AG04450 (cell line): Measurements from ENCODE around the gene PROSER2. TPM values are rescaled to one million over a fixed set of nuclear protein-coding genes. Genes with fewer than 3 reads are reported as not detected.

Source experiments
- CTCF ChIA-PET: fragments of 300-600, 350-600 bp; formaldehyde crosslinking; extraction: SDS; loops from one replicate; lab custom pipeline; 2022; ENCODE audit warnings: antibody characterized with exemption, inconsistent platforms; lab: Charles Lee
- POLR2A ChIA-PET: fragments of 350-600 bp; formaldehyde crosslinking; extraction: SDS; loops from one replicate; lab custom pipeline; 2021; ENCODE audit warnings: antibody characterized with exemption, inconsistent platforms; lab: Yijun Ruan, JAX
- DNase-seq: peaks from one replicate; pipeline ENCODE4 v3.0.0-alpha.2; 2011; ENCODE audit warnings: low read depth, low spot score
- H3K27ac ChIP-seq: one replicate; pipeline ENCODE4 v1.5.1; 2012; ENCODE audit warnings: low read depth, low read length, control low read depth
- H3K27me3 ChIP-seq: one replicate; pipeline ENCODE4 v1.6.0; 2012; ENCODE audit warnings: low read length; ENCODE audit not compliant: control insufficient read depth, insufficient read depth
- H3K4me3 ChIP-seq: 2 replicates; pipeline ENCODE4 v1.5.1; 2011; ENCODE audit warnings: mild to moderate bottlenecking, low read depth, low read length, control low read depth
- H3K9me3 ChIP-seq: 2 replicates; pipeline ENCODE4 v1.5.1; 2012; ENCODE audit warnings: low read length; ENCODE audit not compliant: control insufficient read depth, insufficient read depth
- CTCF ChIP-seq: IDR thresholded peaks from 2 replicates; pipeline ENCODE4 v1.5.1; 2011; ENCODE audit warnings: low read depth, low read length, control low read depth, inconsistent platforms
- polyA plus RNA-seq: library from polyadenylated mRNA; depleted of rRNA; stranded (reverse); fragments of >200 nt; gene quantifications from 2 replicates; pipeline ENCODE4 v1.2.3, GENCODE V29; 2011

PROSER2 gene
- polyA plus RNA-seq, 1 experiment, result 0.53 TPM

- no peak for TF ChIP-seq CTCF
- CTCF ChIA-PET, result interaction anchor here (0.6 kb wide), 1 partner anchor 30 kb away, joined by 4 read pairs; no protein-coding TSS in a partner anchor
- no peak for DNase-seq
- H3K27ac ChIP-seq, result no peak overlapping the region
- H3K9me3 ChIP-seq, result no peaks in the 10 kb centered on the region; the same call in 1 of the 2 replicates
- POLR2A ChIA-PET, result no interaction called here
- H3K4me3 ChIP-seq, result no peak overlapping the region
- H3K27me3 ChIP-seq, result peaks cover 2% of the 10 kb centered on the region
These were observed 14.3 kb upstream of the PROSER2 start for GRCh38 chr10:11808808-11809207.

- Histone ChIP-seq H3K27me3 (peaks cover under 1% of the 10 kb centered on the region), H3K27ac (no peak overlapping the region), H3K9me3 (no peaks in the 10 kb centered on the region; the same call in 1 of the 2 replicates), H3K4me3 (no peak overlapping the region)
- POLR2A ChIA-PET, result no interaction called here
- DNase-seq, result peak; percentile 7
- CTCF ChIA-PET, result interaction anchor here (2.6 kb wide), 1 partner anchor 9 kb away, joined by 19 read pairs; no protein-coding TSS in a partner anchor
- TF ChIP-seq CTCF, result no peak
These were observed 12.8 kb upstream of the PROSER2 start for GRCh38 chr10:11810313-11810766.

- POLR2A ChIA-PET, result no interaction called here
- Histone ChIP-seq H3K9me3 (no peaks in the 10 kb centered on the region), H3K27me3 (no peaks in the 10 kb centered on the region), H3K27ac (no peak overlapping the region), H3K4me3 (no peak overlapping the region)
- DNase-seq, result no peak
- CTCF ChIA-PET, result interaction anchor here (1.4 to 2.6 kb wide), 2 partner anchors 9 to 28 kb away, joined by 4 to 19 read pairs; no protein-coding TSS in a partner anchor
- TF ChIP-seq CTCF, result no peak
These were observed 12.2 kb upstream of the PROSER2 start for GRCh38 chr10:11810973-11811372.

- ChIA-PET CTCF (interaction anchor here (0.9 to 1.4 kb wide), 3 partner anchors 19 to 173 kb away, joined by 3 to 5 read pairs (median 3); no protein-coding TSS in a partner anchor), POLR2A (no interaction called here)
- DNase-seq, result no peak
- no peaks in the 10 kb centered on the region for H3K27me3 ChIP-seq
- no peak for TF ChIP-seq CTCF
- no peaks in the 10 kb centered on the region for H3K9me3 ChIP-seq
- H3K27ac ChIP-seq, result no peak overlapping the region
- no peak overlapping the region for H3K4me3 ChIP-seq
These were observed 10.0 kb upstream of the PROSER2 start for GRCh38 chr10:11813177-11813576.

GRCh38 chr10:11813855-11814567 lies 9.1 kb upstream of the PROSER2 start:
- DNase-seq, result no peak
- ChIA-PET CTCF (interaction anchor here (0.9 to 1.0 kb wide), 2 partner anchors 20 to 32 kb away, joined by 3 to 5 read pairs; no protein-coding TSS in a partner anchor), POLR2A (no interaction called here)
- no peaks in the 10 kb centered on the region for H3K27me3 ChIP-seq
- no peak for TF ChIP-seq CTCF
- no peaks in the 10 kb centered on the region for H3K9me3 ChIP-seq
- no peak overlapping the region for H3K27ac ChIP-seq
- H3K4me3 ChIP-seq, result no peak overlapping the region
